Measurements from ENCODE around the gene NUDT22.

Gene NUDT22

DNA sequence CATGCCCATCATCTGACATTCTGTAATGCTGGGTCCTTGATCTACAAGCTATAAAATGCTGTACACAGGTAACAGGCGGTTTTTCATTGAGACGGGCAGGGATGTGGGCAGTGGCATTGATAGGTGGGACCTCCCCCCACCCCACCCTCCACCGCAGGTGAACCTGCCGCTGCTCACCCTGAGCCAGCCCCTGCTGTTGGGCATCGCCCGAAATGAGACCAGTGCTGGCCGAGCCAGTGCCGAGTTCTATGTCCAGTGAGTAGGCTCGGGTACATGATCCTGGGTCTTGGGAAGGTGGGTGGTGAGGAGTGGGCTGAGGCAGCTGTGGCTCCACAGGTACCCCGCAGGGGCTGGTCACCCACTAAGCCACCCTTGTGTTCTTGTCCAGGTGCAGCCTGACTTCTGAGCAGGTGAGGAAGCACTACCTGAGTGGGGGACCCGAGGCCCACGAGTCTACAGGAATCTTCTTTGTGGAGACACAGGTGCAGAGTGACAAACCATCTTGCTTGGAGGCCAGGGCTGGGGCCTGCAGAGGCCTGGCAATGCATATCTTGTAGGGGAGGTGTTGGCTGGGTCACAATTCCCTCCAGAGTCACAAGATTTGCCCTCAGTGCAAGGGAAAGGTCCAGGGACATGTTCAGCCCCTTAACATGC is 3.1 kb downstream of the NUDT22 start:
- Histone ChIP-seq H3K36me3 (no peaks in the 10 kb centered on the region), H3K9me3 (no peaks in the 10 kb centered on the region), H3K27me3 (no peaks in the 10 kb centered on the region), H3K4me3 (ENCODE audit: low read depth, low read length) (no peak overlapping the region), H3K4me1 (no peaks in the 10 kb centered on the region; the same call in 1 of the 2 replicates)
- no peak for DNase-seq
- TF ChIP-seq, protein P1, sequence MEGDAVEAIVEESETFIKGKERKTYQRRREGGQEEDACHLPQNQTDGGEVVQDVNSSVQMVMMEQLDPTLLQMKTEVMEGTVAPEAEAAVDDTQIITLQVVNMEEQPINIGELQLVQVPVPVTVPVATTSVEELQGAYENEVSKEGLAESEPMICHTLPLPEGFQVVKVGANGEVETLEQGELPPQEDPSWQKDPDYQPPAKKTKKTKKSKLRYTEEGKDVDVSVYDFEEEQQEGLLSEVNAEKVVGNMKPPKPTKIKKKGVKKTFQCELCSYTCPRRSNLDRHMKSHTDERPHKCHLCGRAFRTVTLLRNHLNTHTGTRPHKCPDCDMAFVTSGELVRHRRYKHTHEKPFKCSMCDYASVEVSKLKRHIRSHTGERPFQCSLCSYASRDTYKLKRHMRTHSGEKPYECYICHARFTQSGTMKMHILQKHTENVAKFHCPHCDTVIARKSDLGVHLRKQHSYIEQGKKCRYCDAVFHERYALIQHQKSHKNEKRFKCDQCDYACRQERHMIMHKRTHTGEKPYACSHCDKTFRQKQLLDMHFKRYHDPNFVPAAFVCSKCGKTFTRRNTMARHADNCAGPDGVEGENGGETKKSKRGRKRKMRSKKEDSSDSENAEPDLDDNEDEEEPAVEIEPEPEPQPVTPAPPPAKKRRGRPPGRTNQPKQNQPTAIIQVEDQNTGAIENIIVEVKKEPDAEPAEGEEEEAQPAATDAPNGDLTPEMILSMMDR (IDR thresholded peaks at IDR 0.05; ENCODE audit: low read depth, low read length), result no peak

DNA sequence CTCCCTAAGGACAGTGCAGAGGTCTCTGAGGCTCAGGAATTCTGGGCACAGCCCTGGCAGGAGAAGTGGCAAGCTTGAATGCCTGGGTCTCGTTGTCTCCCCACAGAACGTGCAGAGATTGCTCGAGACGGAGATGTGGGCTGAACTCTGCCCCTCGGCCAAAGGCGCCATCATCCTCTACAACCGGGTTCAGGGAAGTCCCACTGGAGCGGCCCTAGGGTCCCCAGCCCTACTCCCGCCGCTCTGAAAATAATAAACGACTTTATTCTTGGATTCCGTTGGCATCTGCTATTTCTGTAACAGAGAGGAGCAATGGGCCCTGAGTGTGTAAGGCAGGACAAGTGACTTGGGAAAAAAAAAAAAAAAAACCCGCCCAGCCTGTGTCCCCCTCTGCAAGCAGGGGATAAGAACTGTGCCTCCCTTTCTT is 3.7 kb downstream of the NUDT22 start:
- Histone ChIP-seq H3K36me3 (no peaks in the 10 kb centered on the region), H3K4me3 (ENCODE audit: low read depth, low read length) (peak overlapping the region; percentile 65), H3K9me3 (no peaks in the 10 kb centered on the region), H3K4me1 (no peaks in the 10 kb centered on the region; the same call in 1 of the 2 replicates), H3K27me3 (no peaks in the 10 kb centered on the region)
- no peak for DNase-seq
- TF ChIP-seq, protein P1 (IDR thresholded peaks at IDR 0.05; ENCODE audit: low read depth, low read length), result no peak

DNA sequence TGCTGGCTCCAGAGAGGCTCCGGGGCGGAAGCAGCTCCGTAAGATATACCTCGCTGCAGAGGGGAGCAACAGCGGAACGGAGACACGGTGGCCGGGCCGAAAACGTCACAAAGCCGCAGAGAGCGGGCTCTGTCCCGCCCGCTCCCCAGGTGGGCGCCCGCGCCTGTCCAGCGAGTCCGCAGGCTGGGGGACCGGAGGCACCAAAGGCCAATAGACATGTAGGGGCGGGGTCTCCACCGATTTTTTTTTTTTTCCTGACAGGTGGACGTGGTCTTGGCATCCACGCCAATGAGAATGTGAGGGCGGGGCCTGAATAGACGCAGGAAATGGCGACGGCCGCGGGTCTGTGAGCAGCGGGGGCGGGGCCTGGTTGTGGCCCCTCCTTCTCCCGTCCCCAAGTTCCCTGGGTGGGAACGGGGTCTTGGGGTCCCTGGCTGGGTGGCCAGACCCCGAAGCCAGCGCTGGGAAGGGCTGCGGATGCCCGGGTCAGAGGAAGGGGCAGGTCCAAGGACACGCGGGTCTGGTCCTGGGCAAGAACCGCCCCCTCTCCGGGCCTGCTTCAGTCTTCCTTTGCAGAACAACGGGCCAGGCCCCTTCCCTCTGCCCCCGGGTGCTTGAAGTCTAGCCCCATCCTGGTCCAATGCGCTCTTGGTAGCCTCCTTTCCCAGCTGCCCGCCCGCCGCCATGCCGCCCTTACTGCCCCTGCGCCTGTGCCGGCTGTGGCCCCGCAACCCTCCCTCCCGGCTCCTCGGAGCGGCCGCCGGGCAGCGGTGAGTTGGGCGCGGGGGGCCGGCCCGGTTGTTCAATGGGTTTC is 4.3 kb downstream of the NUDT22 start, which contains the start of gene DNAJC4:
DNAJC4 (plus strand) TSS at position 378 of the 814 bp plus-strand sequence; CDS start at position 685, 307 bp downstream.
- H3K9me3 ChIP-seq, result no peaks in the 10 kb centered on the region
- no peaks in the 10 kb centered on the region for H3K36me3 ChIP-seq
- H3K27me3 ChIP-seq, result no peaks in the 10 kb centered on the region
- peak; percentile 84 for DNase-seq
- H3K4me3 ChIP-seq (ENCODE audit: low read depth, low read length), result peak within 1 kb of the TSS; percentile 65
- TF ChIP-seq, protein P1 (IDR thresholded peaks at IDR 0.05; ENCODE audit: low read depth, low read length), result no peak
- no peaks in the 10 kb centered on the region; the same call in 1 of the 2 replicates for H3K4me1 ChIP-seq

DNA sequence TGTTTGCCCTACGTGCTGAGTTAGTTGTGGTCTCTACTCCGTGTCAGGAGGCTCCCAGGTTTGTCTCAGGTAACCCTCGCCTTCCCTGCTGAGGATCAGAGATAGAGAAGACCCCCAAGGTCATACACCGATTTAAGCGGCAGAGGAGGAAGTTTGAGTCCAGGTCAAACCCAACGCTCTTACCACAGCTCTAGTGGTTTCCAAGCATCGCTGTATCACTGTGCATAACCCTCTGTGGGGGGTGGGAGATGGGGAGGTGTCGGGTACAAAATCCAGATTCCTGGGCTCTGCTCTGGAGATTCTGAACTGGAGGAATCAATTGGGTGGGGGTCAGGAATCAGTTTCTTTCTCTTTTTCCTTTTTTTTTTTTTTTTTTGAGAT is 4.9 kb downstream of the NUDT22 start:
- H3K4me3 ChIP-seq (ENCODE audit: low read depth, low read length), result peak overlapping the region; percentile 65
- TF ChIP-seq, protein P1 (IDR thresholded peaks at IDR 0.05; ENCODE audit: low read depth, low read length), result no peak
- no peak for DNase-seq

DNA sequence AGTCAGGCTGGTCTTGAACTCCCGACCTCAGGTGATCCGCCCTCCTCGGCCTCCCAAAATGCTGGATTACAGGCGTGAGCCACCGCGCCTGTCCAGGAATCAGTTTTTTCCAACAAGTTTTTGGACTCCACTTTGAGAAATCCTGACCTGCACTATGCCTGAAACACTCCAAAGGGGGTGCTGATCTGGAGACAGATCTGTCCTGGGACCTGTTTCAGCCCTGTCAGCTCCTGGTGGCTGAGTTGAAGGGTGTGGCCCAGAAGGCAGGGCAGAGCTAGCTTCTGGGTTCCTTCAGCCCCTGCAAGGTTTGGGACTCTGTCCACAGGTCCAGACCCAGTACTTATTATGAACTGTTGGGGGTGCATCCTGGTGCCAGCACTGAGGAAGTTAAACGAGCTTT is 5.5 kb downstream of the NUDT22 start:
- no peak overlapping the region for H3K4me3 ChIP-seq (ENCODE audit: low read depth, low read length)
- H3K4me1 ChIP-seq, result no peaks in the 10 kb centered on the region; the same call in 1 of the 2 replicates
- H3K36me3 ChIP-seq, result no peaks in the 10 kb centered on the region
- H3K9me3 ChIP-seq, result no peaks in the 10 kb centered on the region
- no peaks in the 10 kb centered on the region for H3K27me3 ChIP-seq
- DNase-seq, result no peak
- TF ChIP-seq, protein P1 (IDR thresholded peaks at IDR 0.05; ENCODE audit: low read depth, low read length), result no peak

More for the DNA sequence above, 4.9 kb downstream of the NUDT22 start:
- Histone ChIP-seq H3K4me1 (no peaks in the 10 kb centered on the region; the same call in 1 of the 2 replicates), H3K27me3 (no peaks in the 10 kb centered on the region), H3K9me3 (no peaks in the 10 kb centered on the region), H3K36me3 (no peaks in the 10 kb centered on the region)
